ENCODE data around the gene DHX58. TPM values are rescaled to one million over a fixed set of nuclear protein-coding genes. Genes with fewer than 3 reads are reported as not detected.

The DHX58 gene
- total and polyA plus RNA-seq, 10 of the 15 experiments (the other 5 are each of a cell fraction or from before 2014, with no cell fraction given), result 3.5 to 69.8 (median 16.4) TPM

DNA sequence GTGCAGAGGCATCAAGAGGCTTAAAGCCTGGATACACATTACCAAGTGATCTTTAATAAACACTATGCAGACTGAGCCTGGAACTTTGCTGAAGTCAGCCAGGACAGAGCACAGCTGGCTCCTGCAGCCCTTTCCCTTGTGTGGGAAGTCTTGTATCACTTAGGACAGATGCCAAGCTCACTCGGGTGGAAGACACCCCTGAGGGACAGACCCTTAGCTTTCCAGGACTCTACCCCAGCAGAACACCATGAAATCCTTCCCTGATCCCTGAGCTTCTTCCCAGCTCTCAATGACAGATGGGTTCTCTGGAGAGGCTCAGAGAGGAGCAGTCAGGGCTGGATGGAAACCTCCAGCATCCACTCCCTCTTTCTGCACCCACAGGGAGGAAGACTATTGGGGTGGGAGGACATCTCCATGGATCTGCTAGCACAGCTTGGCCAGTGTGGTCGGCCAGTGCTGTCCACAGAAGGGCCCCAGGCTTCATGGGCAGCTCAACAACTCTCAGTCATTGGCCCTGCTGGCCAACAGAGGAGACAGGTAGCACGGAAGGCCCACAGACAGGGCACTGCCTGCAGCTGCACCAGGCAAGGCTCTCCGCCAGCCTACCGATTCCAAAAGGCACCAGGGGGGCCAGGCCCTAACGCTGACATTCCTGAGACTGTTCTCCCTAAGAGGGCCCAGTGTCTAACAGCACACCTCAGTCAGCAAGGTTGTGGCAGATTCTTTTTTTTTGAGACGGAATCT lies 26.4 kb upstream of the DHX58 start:
- in situ Hi-C loops (cut with MboI), result no loop called here

More for the DNA sequence above, 26.4 kb upstream of the DHX58 start:
- no peaks in the 10 kb centered on the region for H3K9me3 ChIP-seq (replicated peaks; ENCODE audit: control insufficient read depth, insufficient read depth, low read length)
- WGBS (ENCODE audit: insufficient coverage, insufficient replicate concordance, low lambda C conversion rate, missing lambda C conversion rate), result 97% methylated on average over 7 of the region's 7 CpGs
- FAIRE-seq, result no peak
- intact Hi-C loops (cut with micrococcal nuclease; ENCODE audit: unreplicated experiment), result no loop called here
- H3K4me3 ChIP-seq, result no peak overlapping the region
- no peaks in the 10 kb centered on the region for H3K27me3 ChIP-seq (replicated peaks in 1 of 2; ENCODE audit: control insufficient read depth in 2 of 2, insufficient read depth in 2 of 2, low read length in 1 of 2)
- SMC1A ChIA-PET (ENCODE audit: uncharacterized antibody, unreplicated experiment), result interaction anchor here (1.1 to 1.8 kb wide), 2 partner anchors 15 to 64 kb away, joined by 3 to 4 read pairs; no protein-coding TSS in a partner anchor
- CTCF ChIA-PET, result interaction anchor here (0.7 to 3.0 kb wide), 2 partner anchors 9 to 43 kb away, joined by 3 to 10 read pairs; no protein-coding TSS in a partner anchor
- no TSS peak for BruUV-seq (replicated peaks)
- peaks cover 11% of the 10 kb centered on the region; the same call in 1 of the 2 replicates for H4K20me1 ChIP-seq (ENCODE audit: control insufficient read depth, insufficient read depth)
- POLR2A ChIA-PET, result no interaction called here
- no peak for DNase-seq (ENCODE audit: low read depth, low spot score)
- ATAC-seq, result no peak
- RAD21 ChIA-PET (ENCODE audit: unreplicated experiment), result interaction anchor here (1.1 kb wide), 1 partner anchor 43 kb away, joined by 3 read pairs; no protein-coding TSS in a partner anchor
- peaks cover 42% of the 10 kb centered on the region for H3K79me2 ChIP-seq (ENCODE audit: control insufficient read depth, insufficient read depth, low read length)
- H3K9ac ChIP-seq (ENCODE audit: control insufficient read depth, insufficient read depth, low read length), result no peak overlapping the region
- no peak overlapping the region for H3K4me2 ChIP-seq (ENCODE audit: control insufficient read depth, insufficient read depth)
- no peak overlapping the region for H3K27ac ChIP-seq (ENCODE audit: control insufficient read depth, insufficient read depth)
- H3K4me1 ChIP-seq (ENCODE audit: control insufficient read depth, insufficient read depth, low read length), result peaks cover 5% of the 10 kb centered on the region
- H3K36me3 ChIP-seq (ENCODE audit: control insufficient read depth in 2 of 2, insufficient read depth in 2 of 2, low read length in 1 of 2), result peaks cover 8 to 11% of the 10 kb centered on the region in 2 experiments; a peak in 3 of 4 replicates
- H2AFZ ChIP-seq (ENCODE audit: control insufficient read depth, low read depth, low read length), result no peak overlapping the region
- TF ChIP-seq NBN (IDR thresholded peaks at IDR 0.05), result no peak
- TF ChIP-seq CHD2 (IDR thresholded peaks at IDR 0.05; ENCODE audit: borderline replicate concordance, low read depth, low read length), result no peak
- TF ChIP-seq POLR2A (IDR thresholded peaks at IDR 0.05; ENCODE audit: low read depth, low read length), result 0 out of 2 replicates have a peak, but pooled peaks have one; percentile 23
- TF ChIP-seq ELK1 (IDR thresholded peaks at IDR 0.05; ENCODE audit: low read depth, low read length), result no peak
